ENCODE data around the gene OGG1. TPM values are rescaled to one million over a fixed set of nuclear protein-coding genes. Genes with fewer than 3 reads are reported as not detected.

The OGG1 gene
- total and polyA plus RNA-seq, 9 of the 15 experiments (the other 6 are each of a cell fraction or from before 2014, with no cell fraction given): 6.6 to 33.0 (median 24.4) TPM

DNA sequence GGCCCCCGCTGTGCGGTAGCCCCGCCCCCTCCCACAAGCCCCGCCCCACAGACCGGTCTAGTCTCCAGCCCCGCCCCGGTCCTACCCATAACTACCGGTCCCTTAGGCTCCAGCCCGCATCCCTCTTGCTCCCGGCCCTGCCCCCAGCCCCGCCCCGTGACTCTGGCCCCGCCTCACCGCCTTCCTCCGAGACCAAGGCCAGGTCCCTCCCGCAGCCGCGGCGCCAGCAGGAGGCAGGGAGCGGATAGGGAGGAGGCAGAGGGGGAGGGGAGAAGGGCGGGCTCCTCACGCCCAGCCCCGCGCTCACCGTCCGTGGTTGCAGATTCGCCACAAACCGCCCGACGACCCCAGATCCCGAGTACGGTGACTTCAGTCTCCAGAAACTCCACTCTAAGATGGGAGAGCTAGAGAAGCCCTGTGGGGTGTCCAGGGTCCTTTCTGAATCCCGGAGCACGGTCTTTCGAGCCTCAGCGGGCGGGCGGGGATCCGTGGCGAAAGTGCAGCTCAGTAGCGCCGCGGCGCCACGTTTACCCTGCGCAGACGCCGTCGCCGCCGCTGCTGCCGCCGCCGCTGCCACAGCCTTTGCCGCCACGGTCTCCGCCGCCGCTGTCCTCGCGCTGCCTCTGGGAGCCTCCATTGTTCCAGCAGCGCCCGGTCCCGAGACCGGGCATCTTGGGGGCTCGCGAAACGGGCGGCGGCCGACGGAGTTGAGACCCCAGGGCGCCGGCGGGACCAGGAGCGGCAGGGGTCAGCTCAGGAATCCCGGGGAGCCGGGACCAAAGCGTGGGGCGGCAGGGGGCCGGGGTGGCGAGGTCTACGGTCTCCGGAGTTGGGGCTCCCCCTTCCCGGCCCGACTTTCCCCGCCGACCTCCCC lies 18.3 kb upstream of the OGG1 start, which contains the start of gene BRPF1:
TSS of gene BRPF1 (plus strand) at position 530 of the 874 bp plus-strand sequence. CDS start 2,406 bp downstream, outside the sequence.
- Histone ChIP-seq H3K9ac (ENCODE audit: insufficient read depth in 1 of 2, low read depth in 2 of 2, low read length in 2 of 2) (peak within 1 kb of the TSS; percentile 99 to 100), H3K27me3 (ENCODE audit: control insufficient read depth in 2 of 2, insufficient read depth in 2 of 2, low read length in 2 of 2) (no peaks in the 10 kb centered on the region), H3K4me1 (replicated peaks in 1 of 2; ENCODE audit: control insufficient read depth in 2 of 2, insufficient read depth in 2 of 2, low read length in 2 of 2) (peaks cover 34 to 36% of the 10 kb centered on the region in 2 experiments), H3K27ac (ENCODE audit: extremely low read depth, low read depth, low read length) (peak within 1 kb of the TSS; percentile 100), H4K20me1 (replicated peaks; ENCODE audit: control insufficient read depth, insufficient read depth, low read length) (peaks cover 16% of the 10 kb centered on the region), H3K4me2 (ENCODE audit: insufficient read depth, low read length) (peak within 1 kb of the TSS; percentile 91), H3K36me3 (ENCODE audit: control insufficient read depth, insufficient read depth, low read length) (peaks cover 35% of the 10 kb centered on the region), H3K4me3 (peak within 1 kb of the TSS; percentile 93), H2AFZ (ENCODE audit: low read depth, low read length) (peak within 1 kb of the TSS; percentile 100), H3K9me3 (replicated peaks; ENCODE audit: control insufficient read depth, insufficient read depth, low read depth, low read length) (no peaks in the 10 kb centered on the region), H3K9me1 (ENCODE audit: control insufficient read depth, insufficient read depth, low read length) (no peaks in the 10 kb centered on the region), H3K79me2 (ENCODE audit: control insufficient read depth, insufficient read depth, low read length) (peaks cover 43% of the 10 kb centered on the region)
- in situ Hi-C loops (cut with MboI) (no loop called here), intact Hi-C loops (cut with micrococcal nuclease) (loop anchor here (1.0 kb wide), 1 partner anchor 18 kb away; the partner anchor contains the start of gene OGG1)
- DNase-seq (ENCODE audit: extremely low read depth in 1 of 4, low spot score in 3 of 4) (peak; percentile 99 to 100 (median 100)), ATAC-seq (peak; percentile 97), FAIRE-seq (peak; percentile 91)
- no TSS peak for BruUV-seq (replicated peaks)
- WGBS (ENCODE audit: insufficient coverage, low coverage, missing lambda C conversion rate): under 1% methylated on average over 67 of the region's 88 CpGs
- ChIA-PET POLR2A (interaction anchor here (0.6 to 5.9 kb wide), 17 partner anchors 8 to 589 kb away, joined by 3 to 60 read pairs (median 4); partner anchors contain the start of genes ARPC4, OGG1, SEC13 and THUMPD3), CTCF (ENCODE audit: low intra/inter-chr PET ratio) (no interaction called here)
- TF ChIP-seq, protein P1, sequence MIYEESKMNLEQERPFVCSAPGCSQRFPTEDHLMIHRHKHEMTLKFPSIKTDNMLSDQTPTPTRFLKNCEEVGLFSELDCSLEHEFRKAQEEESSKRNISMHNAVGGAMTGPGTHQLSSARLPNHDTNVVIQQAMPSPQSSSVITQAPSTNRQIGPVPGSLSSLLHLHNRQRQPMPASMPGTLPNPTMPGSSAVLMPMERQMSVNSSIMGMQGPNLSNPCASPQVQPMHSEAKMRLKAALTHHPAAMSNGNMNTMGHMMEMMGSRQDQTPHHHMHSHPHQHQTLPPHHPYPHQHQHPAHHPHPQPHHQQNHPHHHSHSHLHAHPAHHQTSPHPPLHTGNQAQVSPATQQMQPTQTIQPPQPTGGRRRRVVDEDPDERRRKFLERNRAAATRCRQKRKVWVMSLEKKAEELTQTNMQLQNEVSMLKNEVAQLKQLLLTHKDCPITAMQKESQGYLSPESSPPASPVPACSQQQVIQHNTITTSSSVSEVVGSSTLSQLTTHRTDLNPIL (CRISPR knock-in tag; IDR thresholded peaks at IDR 0.05): no peak
- TF ChIP-seq FOSL1 (tag; conservative IDR thresholded peaks at IDR 0.05) (peak; percentile 69), ZNF41 (CRISPR knock-in tag; conservative IDR thresholded peaks at IDR 0.05) (no peak), SMARCE1 (IDR thresholded peaks at IDR 0.05) (no peak), CBFB (CRISPR knock-in tag; IDR thresholded peaks at IDR 0.05) (peak; percentile 77), HDGF (IDR thresholded peaks at IDR 0.05) (peak; percentile 12; the same call in 1 of the 2 replicates), DIDO1 (tag; IDR thresholded peaks at IDR 0.05; ENCODE audit: low read depth) (peak; percentile 100), PHB2 (IDR thresholded peaks at IDR 0.05; ENCODE audit: low read depth) (no peak), MEF2D (tag; conservative IDR thresholded peaks at IDR 0.05; ENCODE audit: low read depth) (0 out of 2 replicates have a peak, but pooled peaks have one; percentile 42), KLF13 (tag; IDR thresholded peaks at IDR 0.05; ENCODE audit: borderline replicate concordance, low read depth) (peak; percentile 92), ZNF146 (CRISPR knock-in tag; IDR thresholded peaks at IDR 0.05; ENCODE audit: unreplicated experiment) (no peak), ZBTB17 (CRISPR knock-in tag; IDR thresholded peaks at IDR 0.05) (peak; percentile 76; the same call in 1 of the 2 replicates), BRF1 (IDR thresholded peaks at IDR 0.05; ENCODE audit: borderline replicate concordance, extremely low read depth, insufficient read length) (no peak), TCF7 (IDR thresholded peaks at IDR 0.05; ENCODE audit: borderline replicate concordance) (no peak; the same call in 1 of the 2 replicates), HDAC1 (IDR thresholded peaks at IDR 0.05) (peak in 1 of 2 experiments; percentile 75; a peak in 1 of 4 replicates), NFATC3 (IDR thresholded peaks at IDR 0.05) (no peak), BDP1 (IDR thresholded peaks at IDR 0.05; ENCODE audit: insufficient read depth, insufficient read length) (no peak)
- TF ChIP-seq, protein P2, sequence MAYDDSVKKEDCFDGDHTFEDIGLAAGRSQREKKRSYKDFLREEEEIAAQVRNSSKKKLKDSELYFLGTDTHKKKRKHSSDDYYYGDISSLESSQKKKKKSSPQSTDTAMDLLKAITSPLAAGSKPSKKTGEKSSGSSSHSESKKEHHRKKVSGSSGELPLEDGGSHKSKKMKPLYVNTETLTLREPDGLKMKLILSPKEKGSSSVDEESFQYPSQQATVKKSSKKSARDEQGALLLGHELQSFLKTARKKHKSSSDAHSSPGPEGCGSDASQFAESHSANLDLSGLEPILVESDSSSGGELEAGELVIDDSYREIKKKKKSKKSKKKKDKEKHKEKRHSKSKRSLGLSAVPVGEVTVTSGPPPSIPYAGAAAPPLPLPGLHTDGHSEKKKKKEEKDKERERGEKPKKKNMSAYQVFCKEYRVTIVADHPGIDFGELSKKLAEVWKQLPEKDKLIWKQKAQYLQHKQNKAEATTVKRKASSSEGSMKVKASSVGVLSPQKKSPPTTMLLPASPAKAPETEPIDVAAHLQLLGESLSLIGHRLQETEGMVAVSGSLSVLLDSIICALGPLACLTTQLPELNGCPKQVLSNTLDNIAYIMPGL (CRISPR knock-in tag; IDR thresholded peaks at IDR 0.05): peak; percentile 71; the same call in 1 of the 2 replicates
- TF ChIP-seq, protein P3, sequence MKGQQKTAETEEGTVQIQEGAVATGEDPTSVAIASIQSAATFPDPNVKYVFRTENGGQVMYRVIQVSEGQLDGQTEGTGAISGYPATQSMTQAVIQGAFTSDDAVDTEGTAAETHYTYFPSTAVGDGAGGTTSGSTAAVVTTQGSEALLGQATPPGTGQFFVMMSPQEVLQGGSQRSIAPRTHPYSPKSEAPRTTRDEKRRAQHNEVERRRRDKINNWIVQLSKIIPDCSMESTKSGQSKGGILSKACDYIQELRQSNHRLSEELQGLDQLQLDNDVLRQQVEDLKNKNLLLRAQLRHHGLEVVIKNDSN (CRISPR knock-in tag; IDR thresholded peaks at IDR 0.05): peak; percentile 75
